GM21576 (cell line): ENCODE measurements around the gene SEMA3F.

Experiments
- ATAC-seq: cut with Tn5 transposase; IDR thresholded peaks from one replicate; pipeline ENCODE4 v1.9.1; 2021; ENCODE audit warnings: mild to moderate bottlenecking, moderate library complexity; ENCODE audit not compliant: unreplicated experiment

Gene SEMA3F

DNA sequence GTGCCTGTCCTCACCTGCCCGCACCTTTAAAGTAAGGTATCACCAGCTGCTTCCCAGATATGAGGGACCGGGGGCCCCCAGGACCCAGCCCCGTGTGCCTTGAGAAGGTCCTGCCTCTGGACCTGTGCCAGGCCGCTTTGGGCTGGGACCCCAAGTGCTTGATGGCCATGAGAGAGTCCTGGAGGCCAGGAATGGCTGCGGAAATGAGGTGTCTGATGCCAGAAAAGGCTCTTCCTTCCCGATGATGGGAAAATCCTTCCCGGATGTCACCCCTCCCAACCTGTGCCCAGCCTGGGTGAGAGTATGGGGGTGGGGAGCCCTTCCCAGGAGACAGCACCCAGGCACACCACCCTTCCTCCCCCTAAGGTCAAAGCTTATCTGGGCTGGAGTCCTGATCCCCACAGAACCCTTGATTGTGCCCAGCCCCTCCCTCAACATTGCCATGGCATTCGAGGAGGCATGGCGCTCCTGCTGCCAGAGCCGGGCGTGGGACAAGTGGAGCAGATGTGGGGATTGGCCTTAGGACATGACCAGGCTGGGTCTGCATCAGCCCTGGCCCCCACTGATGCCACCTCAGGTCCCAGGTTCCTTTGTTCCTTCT lies 14.2 kb downstream of the SEMA3F start:
- no peak for ATAC-seq

DNA sequence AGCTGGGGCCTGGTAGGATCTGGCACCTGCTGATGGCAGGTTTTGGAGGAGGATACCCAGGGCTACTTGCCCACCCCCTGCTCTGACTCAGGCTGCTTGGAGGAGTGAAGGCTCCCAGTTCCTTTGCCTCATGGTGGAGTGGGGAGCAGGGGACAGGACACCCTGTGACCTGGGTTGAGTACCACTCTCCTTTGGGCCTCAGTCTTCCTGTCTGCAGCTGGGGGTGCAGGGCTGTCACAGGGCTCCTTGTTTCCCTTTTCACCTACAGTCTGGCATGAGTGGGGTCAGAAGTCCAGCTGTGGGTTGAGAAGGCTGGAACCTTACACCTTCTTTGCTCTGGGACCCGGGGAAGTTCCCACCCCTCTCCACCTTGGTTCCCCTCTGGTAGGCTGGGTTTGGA lies 14.7 kb downstream of the SEMA3F start:
- ATAC-seq = no peak

DNA sequence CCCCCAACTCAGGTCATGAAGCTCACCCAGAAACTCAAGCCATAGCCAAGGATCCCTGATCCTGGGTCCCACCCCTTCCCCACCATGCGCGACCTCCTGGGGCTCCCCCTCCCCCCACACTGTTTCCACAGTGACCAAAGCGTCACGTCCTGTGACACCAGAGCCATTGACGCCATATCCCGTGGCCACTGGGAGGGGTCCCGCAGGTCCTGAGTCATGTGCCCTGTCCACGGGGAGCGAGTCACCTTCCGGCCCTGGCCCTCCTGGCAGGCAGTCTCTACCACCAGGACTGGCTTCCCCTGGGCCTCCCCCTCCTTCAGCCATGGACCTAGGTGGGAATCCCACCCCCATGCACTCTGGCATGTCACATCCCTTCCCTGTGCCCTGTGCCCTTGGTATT lies 15.6 kb downstream of the SEMA3F start:
- ATAC-seq = no peak

DNA sequence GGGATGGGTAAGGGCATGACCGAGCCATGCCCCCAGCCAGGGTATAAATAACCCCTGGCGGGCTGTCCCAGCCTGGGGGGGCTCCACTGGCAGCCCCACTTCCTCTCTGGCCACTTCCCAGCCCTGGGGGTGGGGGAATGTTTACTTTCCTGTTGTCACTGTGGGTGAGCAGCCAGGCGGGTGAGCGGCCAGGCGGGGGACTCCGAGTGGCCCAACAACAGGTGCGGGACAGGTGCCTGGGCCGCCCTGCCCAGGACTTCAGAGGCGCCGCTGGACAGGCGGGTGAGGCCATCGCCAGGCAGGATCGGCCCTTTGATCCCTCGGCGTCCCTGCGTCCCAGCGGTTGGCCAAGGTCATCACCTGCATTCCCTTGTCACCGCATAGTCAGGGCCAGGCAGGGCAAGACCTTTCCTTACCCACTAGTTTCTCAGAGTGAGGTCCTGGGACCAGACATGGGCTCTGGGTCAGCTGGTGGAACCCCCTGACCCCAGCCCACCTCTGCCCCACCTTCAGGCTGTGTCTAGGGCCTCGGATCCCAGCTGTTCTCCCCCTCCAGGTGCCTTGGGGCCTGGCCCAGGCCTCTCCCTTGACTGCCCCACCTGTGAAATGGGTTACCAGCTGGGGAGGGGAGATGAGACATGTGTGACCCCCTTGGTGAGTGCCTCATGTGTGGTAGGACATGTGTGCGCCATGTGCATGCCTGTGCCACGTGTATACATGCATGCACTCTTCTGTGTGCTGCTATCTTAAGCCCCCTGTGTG lies 16.6 kb downstream of the SEMA3F start:
- no peak for ATAC-seq

DNA sequence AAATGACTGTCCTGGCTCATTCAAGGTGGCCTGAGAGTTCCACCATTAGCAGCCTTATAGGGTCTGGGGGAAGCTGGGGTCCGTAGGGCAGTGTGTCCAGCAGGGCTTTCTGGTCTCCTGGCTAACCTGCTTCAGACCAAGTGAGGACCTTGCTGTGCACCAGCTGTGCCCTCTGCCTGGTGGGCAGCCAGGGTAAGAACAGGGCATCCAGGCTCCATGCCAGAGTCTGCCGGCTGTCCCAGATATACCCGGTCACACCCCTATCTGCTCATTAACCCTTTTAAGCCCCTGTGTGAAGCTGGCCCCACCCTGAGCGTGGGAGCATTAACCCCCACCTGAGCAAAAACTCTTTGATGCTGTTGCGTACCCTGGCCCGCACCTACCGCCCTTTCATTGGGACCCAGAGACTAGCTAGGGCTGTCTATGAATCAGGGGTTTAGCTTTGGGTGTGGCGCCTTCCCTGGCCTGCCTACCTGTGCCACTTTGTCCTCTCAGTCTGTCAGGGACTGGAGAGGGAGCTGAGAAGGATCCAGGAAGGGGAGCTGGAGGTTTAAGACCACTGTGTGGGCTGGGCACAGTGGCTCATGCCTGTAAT lies 17.6 kb downstream of the SEMA3F start:
- ATAC-seq = no peak

DNA sequence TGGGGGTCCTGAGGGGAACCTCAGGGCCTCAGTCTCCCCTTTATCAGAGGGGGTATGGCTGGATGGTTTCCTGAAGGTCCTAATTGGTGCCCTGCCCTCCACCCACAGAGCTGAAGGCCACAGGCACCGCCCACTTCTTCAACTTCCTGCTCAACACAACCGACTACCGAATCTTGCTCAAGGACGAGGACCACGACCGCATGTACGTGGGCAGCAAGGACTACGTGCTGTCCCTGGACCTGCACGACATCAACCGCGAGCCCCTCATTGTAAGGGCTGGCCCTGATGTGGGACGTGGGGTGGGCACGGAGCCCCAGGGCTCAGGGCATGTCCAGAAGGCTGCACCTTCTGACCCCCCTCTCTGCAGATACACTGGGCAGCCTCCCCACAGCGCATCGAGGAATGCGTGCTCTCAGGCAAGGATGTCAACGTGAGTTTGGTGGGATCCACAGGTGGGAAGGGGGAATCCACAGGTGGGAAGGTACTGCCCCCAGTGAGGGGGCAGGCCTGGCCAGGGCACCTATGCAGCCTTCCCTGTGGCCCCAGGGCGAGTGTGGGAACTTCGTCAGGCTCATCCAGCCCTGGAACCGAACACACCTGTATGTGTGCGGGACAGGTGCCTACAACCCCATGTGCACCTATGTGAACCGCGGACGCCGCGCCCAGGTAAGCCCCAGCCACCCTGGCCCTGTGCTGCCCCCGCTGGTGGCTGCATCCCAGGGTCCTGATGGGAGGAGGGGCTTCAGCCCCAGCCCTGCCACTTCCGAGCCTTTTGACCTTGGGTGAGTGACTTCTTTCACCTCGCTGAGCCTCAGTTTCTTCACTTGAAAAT lies 18.8 kb downstream of the SEMA3F start:
- ATAC-seq = no peak

DNA sequence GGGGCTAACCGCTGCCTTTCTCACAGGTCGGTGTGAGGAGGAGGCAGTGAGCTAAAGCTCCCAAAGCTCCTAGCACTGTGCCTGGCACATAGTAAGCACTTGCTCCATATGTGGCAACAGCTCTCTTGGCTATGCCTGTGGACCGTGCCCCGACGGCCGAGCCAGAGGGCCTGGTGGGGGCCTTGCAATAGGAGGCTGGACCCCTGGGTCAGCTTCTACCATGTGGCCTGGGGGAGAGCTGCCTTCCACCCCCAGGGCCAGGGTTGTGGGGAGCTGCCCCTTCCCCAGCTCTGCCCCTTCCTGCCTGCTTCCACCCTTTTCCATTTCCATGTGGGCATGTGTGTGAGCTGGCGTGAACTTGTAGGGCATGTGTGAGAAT lies 19.4 kb downstream of the SEMA3F start:
- no peak for ATAC-seq

DNA sequence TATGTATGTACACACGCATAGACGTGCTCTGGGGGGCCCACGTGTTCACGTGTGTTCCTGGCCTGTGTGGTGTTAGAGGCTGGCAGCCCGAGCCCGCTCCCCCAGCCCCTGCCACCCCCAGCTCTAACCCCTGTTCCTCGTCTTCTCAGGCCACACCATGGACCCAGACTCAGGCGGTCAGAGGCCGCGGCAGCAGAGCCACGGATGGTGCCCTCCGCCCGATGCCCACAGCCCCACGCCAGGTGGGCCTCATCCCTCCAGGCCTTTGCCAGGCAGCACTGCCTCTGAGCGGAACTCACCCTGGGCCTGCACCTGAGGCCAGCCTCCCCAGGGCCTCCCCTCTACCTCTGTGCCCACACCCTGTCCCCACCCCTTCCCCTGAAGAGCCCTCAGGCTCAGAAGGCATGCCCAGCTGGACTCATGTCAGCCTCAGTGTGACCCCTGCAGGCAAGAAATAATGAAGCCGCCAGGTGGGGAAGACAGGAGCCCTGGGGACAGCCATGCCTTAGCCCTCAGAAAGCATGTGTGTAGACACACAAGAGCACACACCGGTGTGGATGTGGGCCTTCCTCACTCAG lies 19.9 kb downstream of the SEMA3F start:
- no peak for ATAC-seq

DNA sequence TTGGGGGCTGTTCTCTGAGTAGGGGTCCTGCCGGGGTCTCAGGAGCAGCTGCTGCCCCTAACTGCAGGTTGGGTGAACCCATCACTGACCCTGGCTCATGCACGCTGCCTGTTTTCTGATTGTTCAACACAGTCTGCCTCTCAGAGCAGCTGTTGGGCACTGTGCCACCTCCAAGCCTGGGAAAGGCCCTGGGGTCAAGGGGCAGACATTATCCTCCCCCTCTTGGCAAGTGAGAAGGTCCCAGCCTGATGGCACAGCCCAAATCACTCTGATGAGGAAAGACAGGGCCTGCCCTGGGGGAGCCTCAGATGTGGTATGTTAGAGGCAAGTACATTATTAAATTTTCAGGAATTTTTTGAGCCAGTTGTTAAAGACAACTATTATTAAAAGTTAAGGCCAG lies 22.2 kb downstream of the SEMA3F start:
- no peak for ATAC-seq

DNA sequence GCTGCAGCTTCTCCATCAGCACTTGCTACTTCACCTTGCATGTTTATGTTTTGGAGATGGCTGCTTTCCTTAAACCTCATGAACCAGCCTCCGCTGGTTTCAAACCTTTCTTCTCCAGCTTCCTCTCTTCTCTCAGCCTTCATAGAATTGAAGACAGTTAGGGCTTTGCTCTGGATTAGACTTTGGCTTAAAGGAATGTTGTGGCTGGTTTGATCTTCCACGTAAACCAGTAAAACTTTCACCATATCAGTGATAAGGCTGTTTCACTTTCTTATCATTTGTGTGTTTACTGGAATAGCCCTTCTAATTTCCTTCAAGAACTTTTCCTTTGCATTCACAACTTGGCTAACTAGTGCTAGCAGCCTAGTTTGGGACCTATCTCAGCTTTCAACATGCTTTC lies 24.6 kb downstream of the SEMA3F start:
- no peak for ATAC-seq

DNA sequence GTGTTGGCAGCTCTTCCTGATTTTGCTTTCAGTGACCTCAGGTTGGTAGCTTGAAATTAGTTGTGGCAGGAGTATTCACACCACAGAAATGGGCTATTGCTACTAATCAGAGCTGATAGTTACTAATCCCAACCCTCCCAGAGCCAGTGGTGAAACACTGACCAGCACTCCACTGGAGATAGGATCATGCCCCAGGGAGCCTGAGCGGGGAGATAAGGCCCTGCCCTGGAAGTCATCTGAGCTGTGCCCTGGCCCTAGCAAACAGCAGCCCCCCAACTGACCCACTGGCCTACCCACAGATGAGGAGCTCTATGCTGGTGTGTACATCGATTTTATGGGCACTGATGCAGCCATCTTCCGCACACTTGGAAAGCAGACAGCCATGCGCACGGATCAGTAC lies 26.9 kb downstream of the SEMA3F start:
- ATAC-seq = no peak

DNA sequence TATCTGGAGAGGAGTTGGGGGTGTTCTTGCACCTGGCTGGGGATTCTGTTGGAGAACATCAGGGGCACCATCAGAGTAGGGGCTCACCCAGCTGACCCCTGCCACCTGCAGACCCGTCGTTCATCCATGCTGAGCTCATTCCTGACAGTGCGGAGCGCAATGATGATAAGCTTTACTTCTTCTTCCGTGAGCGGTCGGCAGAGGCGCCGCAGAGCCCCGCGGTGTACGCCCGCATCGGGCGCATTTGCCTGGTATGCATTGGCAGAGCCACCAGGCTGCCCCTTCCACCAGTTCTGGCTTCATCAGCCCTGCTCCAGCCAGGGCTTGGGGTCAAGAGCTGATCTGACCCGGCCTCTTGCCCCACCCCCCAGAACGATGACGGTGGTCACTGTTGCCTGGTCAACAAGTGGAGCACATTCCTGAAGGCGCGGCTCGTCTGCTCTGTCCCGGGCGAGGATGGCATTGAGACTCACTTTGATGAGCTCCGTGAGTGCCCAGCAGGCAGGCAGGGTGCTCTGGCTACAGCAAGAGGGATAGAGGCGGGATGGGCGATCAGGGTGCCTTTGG lies 27.5 kb downstream of the SEMA3F start:
- no peak for ATAC-seq

DNA sequence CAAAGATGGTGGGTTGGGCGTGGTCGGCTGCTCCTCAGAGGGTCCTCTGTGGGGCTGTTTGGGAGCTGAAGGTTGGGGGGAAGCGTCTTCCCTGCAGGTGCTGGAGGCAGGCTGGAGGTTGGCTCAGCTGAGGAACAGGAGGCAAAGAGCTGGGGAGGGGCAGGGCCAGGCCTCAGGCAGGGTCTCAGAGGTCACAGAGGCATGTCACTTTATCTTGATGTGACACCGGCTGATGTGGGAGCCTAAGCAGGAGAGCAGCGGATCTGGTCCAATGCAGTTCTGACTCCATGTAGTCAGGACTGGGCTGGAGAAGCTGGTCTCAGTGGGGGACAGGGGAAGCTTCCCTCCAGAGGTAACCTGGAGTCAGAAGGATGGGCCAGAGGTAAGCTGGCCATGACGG lies 28.6 kb downstream of the SEMA3F start:
- ATAC-seq = no peak

DNA sequence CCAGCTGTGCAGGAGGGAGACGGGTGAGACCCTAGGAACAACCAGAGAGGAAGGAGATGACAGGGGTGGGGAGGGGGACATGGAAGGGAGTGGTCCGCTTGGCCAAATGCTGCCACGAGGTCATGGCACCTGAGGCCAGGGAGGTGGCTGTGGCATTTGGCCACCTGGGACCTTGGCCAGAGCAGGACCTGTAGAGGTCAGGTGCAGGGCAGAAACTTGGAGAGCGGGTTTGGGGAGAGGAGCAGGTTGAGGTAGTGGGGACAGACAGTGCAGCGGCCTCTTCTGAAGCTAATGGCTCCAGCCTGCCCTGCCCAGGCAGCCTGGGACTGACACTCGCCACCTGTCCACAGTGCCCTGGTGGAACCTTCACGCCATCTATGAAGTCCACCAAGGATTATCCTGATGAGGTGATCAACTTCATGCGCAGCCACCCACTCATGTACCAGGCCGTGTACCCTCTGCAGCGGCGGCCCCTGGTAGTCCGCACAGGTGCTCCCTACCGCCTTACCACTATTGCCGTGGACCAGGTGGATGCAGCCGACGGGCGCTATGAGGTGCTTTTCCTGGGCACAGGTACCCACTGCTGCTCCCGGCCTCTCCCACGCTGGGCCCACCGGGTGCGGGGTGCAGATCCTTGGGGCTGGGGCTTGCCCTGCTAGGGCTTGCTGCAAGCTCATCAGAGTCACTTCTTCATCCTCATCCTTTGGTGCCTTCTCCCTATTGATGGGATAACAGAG lies 29.3 kb downstream of the SEMA3F start:
- ATAC-seq = no peak

DNA sequence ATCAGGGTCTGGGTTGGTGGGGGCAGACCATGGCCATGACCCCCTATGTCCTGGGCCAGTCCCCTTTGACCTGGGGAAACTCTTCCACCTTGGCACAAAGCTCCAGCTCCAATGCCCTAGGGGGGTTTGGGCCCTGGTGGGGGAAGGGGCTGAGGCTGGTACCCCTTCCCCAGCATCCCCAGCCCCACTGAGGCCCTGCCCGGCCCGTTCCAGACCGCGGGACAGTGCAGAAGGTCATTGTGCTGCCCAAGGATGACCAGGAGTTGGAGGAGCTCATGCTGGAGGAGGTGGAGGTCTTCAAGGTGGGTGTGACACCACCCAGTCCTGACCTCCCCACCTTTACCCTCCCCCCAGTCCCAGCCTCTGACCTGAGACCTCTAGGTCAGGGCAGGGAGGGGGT lies 30.1 kb downstream of the SEMA3F start:
- no peak for ATAC-seq

DNA sequence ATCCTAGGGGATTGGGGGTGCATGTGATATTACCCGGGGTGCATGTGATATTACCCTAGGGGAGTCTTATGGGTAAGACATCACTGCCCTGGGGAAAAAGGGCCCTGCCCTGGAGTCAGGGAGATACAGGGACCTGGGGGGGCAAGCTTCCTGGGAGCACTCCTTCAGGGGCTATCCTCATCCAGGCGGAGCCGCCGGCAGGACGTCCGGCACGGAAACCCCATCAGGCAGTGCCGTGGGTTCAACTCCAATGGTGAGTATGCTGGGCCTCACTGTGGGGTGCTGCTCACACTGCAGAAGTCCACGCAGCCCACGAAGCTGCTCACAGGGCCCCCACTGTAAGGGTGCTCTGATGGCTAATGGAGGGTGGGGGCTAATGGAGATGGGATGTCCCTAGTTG lies 31.0 kb downstream of the SEMA3F start:
- ATAC-seq = no peak

DNA sequence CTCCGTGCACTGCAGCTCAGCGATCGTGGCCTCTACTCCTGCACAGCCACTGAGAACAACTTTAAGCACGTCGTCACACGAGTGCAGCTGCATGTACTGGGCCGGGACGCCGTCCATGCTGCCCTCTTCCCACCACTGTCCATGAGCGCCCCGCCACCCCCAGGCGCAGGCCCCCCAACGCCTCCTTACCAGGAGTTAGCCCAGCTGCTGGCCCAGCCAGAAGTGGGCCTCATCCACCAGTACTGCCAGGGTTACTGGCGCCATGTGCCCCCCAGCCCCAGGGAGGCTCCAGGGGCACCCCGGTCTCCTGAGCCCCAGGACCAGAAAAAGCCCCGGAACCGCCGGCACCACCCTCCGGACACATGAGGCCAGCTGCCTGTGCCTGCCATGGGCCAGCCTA lies 32.6 kb downstream of the SEMA3F start:
- ATAC-seq = no peak

DNA sequence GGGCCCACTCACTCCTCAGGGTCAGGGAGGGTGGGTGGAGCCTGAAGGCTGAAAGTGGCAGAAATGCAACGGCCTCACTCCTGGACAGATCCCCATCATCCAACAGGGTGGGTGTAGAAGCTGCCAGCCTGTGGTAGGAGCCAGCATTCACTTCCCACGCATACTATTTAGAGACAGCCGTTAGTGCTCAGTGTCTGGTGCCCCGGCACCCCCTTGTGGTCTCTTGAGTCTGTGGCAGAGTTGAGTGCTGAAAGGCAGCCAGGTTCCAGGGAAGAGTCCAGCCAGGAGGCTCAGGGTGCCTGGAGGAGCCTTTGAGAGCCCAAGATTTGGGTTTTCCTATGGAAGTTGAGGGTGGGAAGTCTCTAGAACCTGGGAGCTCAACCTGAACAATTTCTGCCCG lies 34.1 kb downstream of the SEMA3F start:
- ATAC-seq = no peak

DNA sequence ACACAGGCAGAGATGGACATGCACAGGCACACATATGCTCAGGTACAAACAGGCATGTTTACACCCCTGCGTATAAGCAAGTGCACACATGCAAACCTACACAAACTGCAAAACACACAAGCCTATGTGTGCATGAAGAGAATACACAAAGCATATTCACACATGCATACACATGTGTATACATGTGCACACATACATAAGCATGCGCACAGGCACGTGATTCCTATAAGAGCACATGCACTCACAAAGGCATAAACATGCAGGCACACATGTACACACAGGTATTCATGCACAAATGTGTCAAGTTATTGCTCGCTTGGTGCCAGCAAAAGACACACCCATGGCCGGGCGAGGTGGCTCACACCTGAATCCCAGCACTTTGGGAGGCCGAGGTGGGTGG lies 34.9 kb downstream of the SEMA3F start:
- no peak for ATAC-seq

DNA sequence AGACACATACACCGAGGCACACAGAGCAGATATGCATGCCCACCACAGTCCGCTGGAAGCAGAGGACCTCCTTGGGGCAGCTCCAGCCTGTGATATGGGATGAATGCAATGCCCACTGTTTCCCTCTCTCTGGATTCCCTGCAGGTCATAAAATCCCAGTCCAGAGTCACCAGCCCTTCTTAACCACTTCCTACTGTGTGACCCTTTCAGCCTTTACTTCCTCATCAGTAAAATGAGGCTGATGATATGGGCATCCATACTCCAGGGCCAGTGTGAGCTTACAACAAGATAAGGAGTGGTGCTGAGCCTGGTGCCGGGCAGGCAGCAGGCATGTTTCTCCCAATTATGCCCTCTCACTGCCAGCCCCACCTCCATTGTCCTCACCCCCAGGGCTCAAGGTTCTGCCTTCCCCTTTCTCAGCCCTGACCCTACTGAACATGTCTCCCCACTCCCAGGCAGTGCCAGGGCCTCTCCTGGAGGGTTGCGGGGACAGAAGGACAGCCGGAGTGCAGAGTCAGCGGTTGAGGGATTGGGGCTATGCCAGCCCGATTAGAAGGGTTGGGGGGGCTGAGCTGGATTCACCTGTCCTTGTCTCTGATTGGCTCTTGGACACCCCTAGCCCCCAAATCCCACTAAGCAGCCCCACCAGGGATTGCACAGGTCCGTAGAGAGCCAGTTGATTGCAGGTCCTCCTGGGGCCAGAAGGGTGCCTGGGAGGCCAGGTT lies 36.0 kb downstream of the SEMA3F start, which contains the start of gene GNAT1:
GNAT1 (plus strand) TSS at position 675 of the 725 bp plus-strand sequence. CDS start 116 bp downstream, outside the sequence.
- ATAC-seq = no peak
